Liver (tissue), 3 donors: ENCODE results near the gene ARMC7.

Experiments used
- CTCF ChIP-seq: fragments of 150-350 bp; IDR thresholded peaks from 2 replicates; pipeline ENCODE4 v1.5.1; 2017; ENCODE audit warnings: improper control_type of control experiment, low read depth, low read length; ENCODE audit not compliant: missing input control
- MAX ChIP-seq: IDR thresholded peaks from 2 replicates; pipeline ENCODE4 v1.6.1; 2016; ENCODE audit warnings: antibody characterized with exemption
- TAF1 ChIP-seq: conservative IDR thresholded peaks from 2 replicates; pipeline ENCODE4 v1.6.1; 2016; ENCODE audit warnings: antibody characterized with exemption, mild to moderate bottlenecking
- donor health status: healthy.
- donor health status: healthy.

- TF ChIP-seq CTCF (no peak), TAF1 (no peak), MAX (no peak)
These were observed 17.2 kb downstream of the ARMC7 start for GRCh38 chr17:75126954-75127353.
